Measurements from ENCODE around the gene C9orf72. TPM values are rescaled to one million over a fixed set of nuclear protein-coding genes. Genes with fewer than 3 reads are reported as not detected.

The C9orf72 gene
- total and polyA plus RNA-seq, 9 of the 15 experiments (the other 6 are each of a cell fraction or from before 2014, with no cell fraction given) = 2.3 to 7.3 (median 4.1) TPM

DNA sequence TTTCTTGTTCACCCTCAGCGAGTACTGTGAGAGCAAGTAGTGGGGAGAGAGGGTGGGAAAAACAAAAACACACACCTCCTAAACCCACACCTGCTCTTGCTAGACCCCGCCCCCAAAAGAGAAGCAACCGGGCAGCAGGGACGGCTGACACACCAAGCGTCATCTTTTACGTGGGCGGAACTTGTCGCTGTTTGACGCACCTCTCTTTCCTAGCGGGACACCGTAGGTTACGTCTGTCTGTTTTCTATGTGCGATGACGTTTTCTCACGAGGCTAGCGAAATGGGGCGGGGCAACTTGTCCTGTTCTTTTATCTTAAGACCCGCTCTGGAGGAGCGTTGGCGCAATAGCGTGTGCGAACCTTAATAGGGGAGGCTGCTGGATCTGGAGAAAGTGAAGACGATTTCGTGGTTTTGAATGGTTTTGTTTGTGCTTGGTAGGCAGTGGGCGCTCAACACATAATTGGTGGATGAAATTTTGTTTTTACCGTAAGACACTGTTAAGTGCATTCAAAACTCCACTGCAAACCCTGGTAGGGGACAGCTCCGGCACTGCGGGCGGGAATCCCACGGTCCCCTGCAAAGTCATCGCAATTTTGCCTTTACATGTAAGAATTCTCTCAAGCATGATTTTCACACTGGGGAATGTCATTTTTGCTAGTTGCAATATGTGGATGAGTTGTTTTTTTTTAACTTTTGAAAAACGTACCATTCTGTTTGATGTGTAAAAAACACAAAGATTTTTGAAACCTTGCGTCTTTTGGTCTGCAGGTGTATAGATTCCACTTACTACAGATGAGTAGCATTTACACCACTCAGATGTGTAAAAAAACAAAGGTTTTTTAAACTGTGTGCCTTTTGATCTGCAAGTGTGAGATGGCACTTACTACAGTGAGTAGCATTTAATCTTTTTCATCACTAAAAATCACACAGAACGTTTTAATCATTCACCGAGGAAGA, 631 bp upstream of the C9orf72 start (continued):
- TF ChIP-seq POU5F1 (IDR thresholded peaks at IDR 0.05; ENCODE audit: borderline replicate concordance, low read depth, low read length, partially characterized antibody) (peak; percentile 52), IRF2 (CRISPR knock-in tag; IDR thresholded peaks at IDR 0.05) (no peak), NFYB (IDR thresholded peaks at IDR 0.05; ENCODE audit: extremely low read depth, insufficient read length) (no peak), CBFB (CRISPR knock-in tag; IDR thresholded peaks at IDR 0.05) (no peak), NCOA6 (IDR thresholded peaks at IDR 0.05) (no peak), ZNF212 (CRISPR knock-in tag; IDR thresholded peaks at IDR 0.05) (no peak), CXXC5 (CRISPR knock-in tag; IDR thresholded peaks at IDR 0.05) (peak; percentile 74), BRD9 (IDR thresholded peaks at IDR 0.05; ENCODE audit: low read depth, partially characterized antibody) (no peak), SLC30A9 (CRISPR knock-in tag; IDR thresholded peaks at IDR 0.05) (no peak), SMC3 (conservative IDR thresholded peaks at IDR 0.05; ENCODE audit: insufficient read depth, low read depth, low read length) (no peak), RBM17 (IDR thresholded peaks at IDR 0.05; ENCODE audit: borderline replicate concordance, low read depth, low read length) (no peak), SAP30 (IDR thresholded peaks at IDR 0.05; ENCODE audit: borderline replicate concordance, insufficient read depth, low read depth, low read length, poor library complexity, severe bottlenecking) (no peak), NFIX (CRISPR knock-in tag; IDR thresholded peaks at IDR 0.05; ENCODE audit: low read depth) (no peak)
- TF ChIP-seq, protein P1, sequence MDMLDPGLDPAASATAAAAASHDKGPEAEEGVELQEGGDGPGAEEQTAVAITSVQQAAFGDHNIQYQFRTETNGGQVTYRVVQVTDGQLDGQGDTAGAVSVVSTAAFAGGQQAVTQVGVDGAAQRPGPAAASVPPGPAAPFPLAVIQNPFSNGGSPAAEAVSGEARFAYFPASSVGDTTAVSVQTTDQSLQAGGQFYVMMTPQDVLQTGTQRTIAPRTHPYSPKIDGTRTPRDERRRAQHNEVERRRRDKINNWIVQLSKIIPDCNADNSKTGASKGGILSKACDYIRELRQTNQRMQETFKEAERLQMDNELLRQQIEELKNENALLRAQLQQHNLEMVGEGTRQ (CRISPR knock-in tag; IDR thresholded peaks at IDR 0.05) = no peak
- TF ChIP-seq, protein P2, sequence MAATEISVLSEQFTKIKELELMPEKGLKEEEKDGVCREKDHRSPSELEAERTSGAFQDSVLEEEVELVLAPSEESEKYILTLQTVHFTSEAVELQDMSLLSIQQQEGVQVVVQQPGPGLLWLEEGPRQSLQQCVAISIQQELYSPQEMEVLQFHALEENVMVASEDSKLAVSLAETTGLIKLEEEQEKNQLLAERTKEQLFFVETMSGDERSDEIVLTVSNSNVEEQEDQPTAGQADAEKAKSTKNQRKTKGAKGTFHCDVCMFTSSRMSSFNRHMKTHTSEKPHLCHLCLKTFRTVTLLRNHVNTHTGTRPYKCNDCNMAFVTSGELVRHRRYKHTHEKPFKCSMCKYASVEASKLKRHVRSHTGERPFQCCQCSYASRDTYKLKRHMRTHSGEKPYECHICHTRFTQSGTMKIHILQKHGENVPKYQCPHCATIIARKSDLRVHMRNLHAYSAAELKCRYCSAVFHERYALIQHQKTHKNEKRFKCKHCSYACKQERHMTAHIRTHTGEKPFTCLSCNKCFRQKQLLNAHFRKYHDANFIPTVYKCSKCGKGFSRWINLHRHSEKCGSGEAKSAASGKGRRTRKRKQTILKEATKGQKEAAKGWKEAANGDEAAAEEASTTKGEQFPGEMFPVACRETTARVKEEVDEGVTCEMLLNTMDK (IDR thresholded peaks at IDR 0.05; ENCODE audit: borderline replicate concordance, insufficient read depth, low read depth, low read length, poor library complexity, severe bottlenecking) = no peak
- TF ChIP-seq, protein P3, sequence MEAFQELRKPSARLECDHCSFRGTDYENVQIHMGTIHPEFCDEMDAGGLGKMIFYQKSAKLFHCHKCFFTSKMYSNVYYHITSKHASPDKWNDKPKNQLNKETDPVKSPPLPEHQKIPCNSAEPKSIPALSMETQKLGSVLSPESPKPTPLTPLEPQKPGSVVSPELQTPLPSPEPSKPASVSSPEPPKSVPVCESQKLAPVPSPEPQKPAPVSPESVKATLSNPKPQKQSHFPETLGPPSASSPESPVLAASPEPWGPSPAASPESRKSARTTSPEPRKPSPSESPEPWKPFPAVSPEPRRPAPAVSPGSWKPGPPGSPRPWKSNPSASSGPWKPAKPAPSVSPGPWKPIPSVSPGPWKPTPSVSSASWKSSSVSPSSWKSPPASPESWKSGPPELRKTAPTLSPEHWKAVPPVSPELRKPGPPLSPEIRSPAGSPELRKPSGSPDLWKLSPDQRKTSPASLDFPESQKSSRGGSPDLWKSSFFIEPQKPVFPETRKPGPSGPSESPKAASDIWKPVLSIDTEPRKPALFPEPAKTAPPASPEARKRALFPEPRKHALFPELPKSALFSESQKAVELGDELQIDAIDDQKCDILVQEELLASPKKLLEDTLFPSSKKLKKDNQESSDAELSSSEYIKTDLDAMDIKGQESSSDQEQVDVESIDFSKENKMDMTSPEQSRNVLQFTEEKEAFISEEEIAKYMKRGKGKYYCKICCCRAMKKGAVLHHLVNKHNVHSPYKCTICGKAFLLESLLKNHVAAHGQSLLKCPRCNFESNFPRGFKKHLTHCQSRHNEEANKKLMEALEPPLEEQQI (IDR thresholded peaks at IDR 0.05) = no peak
- TF ChIP-seq, protein P4, sequence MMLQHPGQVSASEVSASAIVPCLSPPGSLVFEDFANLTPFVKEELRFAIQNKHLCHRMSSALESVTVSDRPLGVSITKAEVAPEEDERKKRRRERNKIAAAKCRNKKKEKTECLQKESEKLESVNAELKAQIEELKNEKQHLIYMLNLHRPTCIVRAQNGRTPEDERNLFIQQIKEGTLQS (IDR thresholded peaks at IDR 0.05) = peak; percentile 58; the same call in 1 of the 2 replicates
- TF ChIP-seq, protein P4 (CRISPR knock-in tag; conservative IDR thresholded peaks at IDR 0.05) = no peak
- TF ChIP-seq, protein P5, sequence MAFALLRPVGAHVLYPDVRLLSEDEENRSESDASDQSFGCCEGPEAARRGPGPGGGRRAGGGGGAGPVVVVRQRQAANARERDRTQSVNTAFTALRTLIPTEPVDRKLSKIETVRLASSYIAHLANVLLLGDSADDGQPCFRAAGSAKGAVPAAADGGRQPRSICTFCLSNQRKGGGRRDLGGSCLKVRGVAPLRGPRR (CRISPR knock-in tag; IDR thresholded peaks at IDR 0.05) = no peak

Measured in K562 (cell line).